Measurements from ENCODE around the gene PRR5L. TPM values are rescaled to one million over a fixed set of nuclear protein-coding genes. Genes with fewer than 3 reads are reported as not detected.

PRR5L gene
- total and polyA plus RNA-seq, 12 donors, result 1.7 to 10.2 (median 7.3) TPM

- intact Hi-C loops (cut with DNase I), result no loop called here
- no peak for TF ChIP-seq POLR2A (IDR thresholded peaks at IDR 0.05)
- 24 to 48% (median 27%) methylated on average over 11 of the region's 11 CpGs for WGBS, 4 donors
- no peaks in the 10 kb centered on the region for H3K9me3 ChIP-seq (replicated peaks in 1 of 3)
- DNase-seq, result peak in 4 of 7 donors; percentile 20 to 60 (median 44)
- no peak overlapping the region for H3K4me3 ChIP-seq
- peaks cover 0 to 14% of the 10 kb centered on the region in 2 donors for H3K4me1 ChIP-seq (replicated peaks in 1 of 2)
- H3K27ac ChIP-seq, result no peak overlapping the region
- H3K27me3 ChIP-seq, result peaks cover 6% of the 10 kb centered on the region
- H3K36me3 ChIP-seq (replicated peaks in 1 of 2), result no peaks in the 10 kb centered on the region
Measured at GRCh38 chr11:36361901-36362391, 65.9 kb downstream of the PRR5L start.

GRCh38 chr11:36362902-36363301 is 66.8 kb downstream of the PRR5L start:
- 72 to 91% (median 83%) methylated on average over 4 of the region's 4 CpGs for WGBS, 4 donors
- no peak for DNase-seq
- H3K36me3 ChIP-seq (replicated peaks in 1 of 2), result no peaks in the 10 kb centered on the region

GRCh38 chr11:36363361-36364268 is 67.5 kb downstream of the PRR5L start:
- DNase-seq, result no peak
- H3K27ac ChIP-seq, result no peak overlapping the region
- WGBS, 4 donors, result 50 to 69% (median 60%) methylated on average over 5 of the region's 5 CpGs
- no peak overlapping the region for H3K4me3 ChIP-seq
- intact Hi-C loops (cut with DNase I), result no loop called here
- no peak for TF ChIP-seq POLR2A (IDR thresholded peaks at IDR 0.05)
- no peaks in the 10 kb centered on the region for H3K9me3 ChIP-seq (replicated peaks in 1 of 3)
- H3K27me3 ChIP-seq, result peaks cover 6% of the 10 kb centered on the region
- peaks cover 0 to 14% of the 10 kb centered on the region in 2 donors for H3K4me1 ChIP-seq (replicated peaks in 1 of 2)
- no peaks in the 10 kb centered on the region for H3K36me3 ChIP-seq (replicated peaks in 1 of 2)

More at GRCh38 chr11:36362902-36363301, 66.8 kb downstream of the PRR5L start:
- H3K9me3 ChIP-seq (replicated peaks in 1 of 3), result no peaks in the 10 kb centered on the region
- H3K27ac ChIP-seq, result no peak overlapping the region
- no peak for TF ChIP-seq CTCF (IDR thresholded peaks at IDR 0.05)
- no peak for TF ChIP-seq POLR2A (IDR thresholded peaks at IDR 0.05)
- intact Hi-C loops (cut with DNase I), result no loop called here
- H3K4me3 ChIP-seq, result no peak overlapping the region
- H3K27me3 ChIP-seq, result peaks cover 6% of the 10 kb centered on the region
- H3K4me1 ChIP-seq (replicated peaks in 1 of 2), result peaks cover 0 to 14% of the 10 kb centered on the region in 2 donors

- DNase-seq, result no peak
- peaks cover 0 to 14% of the 10 kb centered on the region in 2 donors for H3K4me1 ChIP-seq (replicated peaks in 1 of 2)
- H3K27me3 ChIP-seq, result peaks cover 6% of the 10 kb centered on the region
- intact Hi-C loops (cut with DNase I), result no loop called here
- no peak overlapping the region for H3K27ac ChIP-seq
- 57 to 68% (median 63%) methylated on average over 10 of the region's 10 CpGs for WGBS, 4 donors
- no peaks in the 10 kb centered on the region for H3K9me3 ChIP-seq (replicated peaks in 1 of 3)
- no peak for TF ChIP-seq POLR2A (IDR thresholded peaks at IDR 0.05)
- no peak overlapping the region for H3K4me3 ChIP-seq
- H3K36me3 ChIP-seq (replicated peaks in 1 of 2), result no peaks in the 10 kb centered on the region
Measured at GRCh38 chr11:36364551-36365325, 68.7 kb downstream of the PRR5L start.

- no peak for DNase-seq
- intact Hi-C loops (cut with DNase I), result no loop called here
- H3K4me1 ChIP-seq (replicated peaks in 1 of 2), result peaks cover 0 to 14% of the 10 kb centered on the region in 2 donors
- no peak overlapping the region for H3K4me3 ChIP-seq
- H3K36me3 ChIP-seq (replicated peaks in 1 of 2), result no peaks in the 10 kb centered on the region
- no peak for TF ChIP-seq CTCF (IDR thresholded peaks at IDR 0.05)
- TF ChIP-seq POLR2A (IDR thresholded peaks at IDR 0.05), result no peak
- H3K27me3 ChIP-seq, result peaks cover 5% of the 10 kb centered on the region
- no peaks in the 10 kb centered on the region for H3K9me3 ChIP-seq (replicated peaks in 1 of 3)
- H3K27ac ChIP-seq, result no peak overlapping the region
Measured at GRCh38 chr11:36365907-36366306, 69.8 kb downstream of the PRR5L start.
